ENCODE results near the gene JARID2.

JARID2 gene

DNA sequence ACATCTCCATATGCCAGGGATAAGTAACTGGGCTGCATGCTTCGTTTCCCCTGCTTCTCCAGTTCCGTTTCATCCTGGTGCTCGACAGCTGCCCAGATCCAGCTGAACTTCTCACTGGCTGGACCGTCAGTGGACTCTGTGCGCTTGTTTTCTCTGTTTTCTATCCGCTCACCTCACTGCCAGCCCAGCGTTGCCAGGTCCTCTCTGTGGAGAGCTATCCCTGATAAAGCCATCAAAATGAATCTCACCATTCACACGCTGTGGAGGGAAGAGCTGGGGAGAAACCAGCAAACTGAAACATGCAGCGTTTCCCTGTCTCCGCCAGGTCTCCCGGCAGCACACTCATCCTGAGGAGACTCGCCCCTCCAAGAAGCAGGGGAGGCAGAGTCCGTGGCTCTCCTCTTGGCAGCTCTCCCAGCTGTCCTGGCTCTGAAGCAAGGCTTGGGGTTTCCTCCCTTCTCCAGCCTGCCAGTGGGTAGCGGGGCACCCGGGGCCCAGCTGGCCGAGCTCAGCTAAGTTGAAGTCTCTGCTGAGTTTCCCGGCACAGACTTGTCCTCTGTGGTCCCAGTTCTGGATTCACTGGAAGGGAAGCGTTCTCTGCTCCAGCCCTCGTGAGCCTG, 256.1 kb downstream of the JARID2 start:
- no peak overlapping the region for H3K4me3 ChIP-seq (ENCODE audit: low read depth, low read length)
- peak; percentile 76 for DNase-seq (ENCODE audit: low read depth)
- TF ChIP-seq CTCF (conservative IDR thresholded peaks at IDR 0.05; ENCODE audit: low read depth, low read length) = no peak

GRCh38 chr6:15502446-15503345, 256.8 kb downstream of the JARID2 start:
- no peak for DNase-seq (ENCODE audit: low read depth)
- TF ChIP-seq CTCF (conservative IDR thresholded peaks at IDR 0.05; ENCODE audit: low read depth, low read length) = no peak
- H3K4me3 ChIP-seq (ENCODE audit: low read depth, low read length) = no peak overlapping the region

- no peak for TF ChIP-seq CTCF (conservative IDR thresholded peaks at IDR 0.05; ENCODE audit: low read depth, low read length)
- no peak overlapping the region for H3K4me3 ChIP-seq (ENCODE audit: low read depth, low read length)
- no peak for DNase-seq (ENCODE audit: low read depth)
Observed at GRCh38 chr6:15503346-15503680, 257.4 kb downstream of the JARID2 start.

DNA sequence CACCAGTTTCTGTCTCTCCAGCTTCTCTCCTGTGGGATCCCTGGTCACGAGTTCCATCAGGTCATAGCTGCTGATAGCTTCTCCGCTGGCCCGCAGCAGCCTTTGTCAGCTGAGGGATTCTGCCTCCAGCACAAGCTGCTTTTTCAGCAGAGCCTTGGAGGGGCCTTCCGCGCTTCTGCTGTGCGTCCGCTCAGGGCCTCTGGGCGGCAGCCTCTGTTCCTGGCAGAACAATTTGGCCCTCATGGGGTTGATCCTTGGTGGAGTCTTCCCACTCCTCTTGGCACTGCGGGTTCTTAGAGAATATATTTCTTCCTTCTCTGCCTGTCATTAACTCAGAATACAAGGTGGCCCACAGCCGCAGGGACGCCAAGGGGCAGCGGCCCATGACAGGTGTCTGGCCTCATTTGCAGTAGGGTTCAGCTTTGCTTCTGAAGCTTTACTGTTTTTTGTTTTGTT, 258.2 kb downstream of the JARID2 start:
- DNase-seq (ENCODE audit: low read depth) = peak; percentile 72
- H3K4me3 ChIP-seq (ENCODE audit: low read depth, low read length) = no peak overlapping the region
- TF ChIP-seq CTCF (conservative IDR thresholded peaks at IDR 0.05; ENCODE audit: low read depth, low read length) = peak; percentile 64

DNA sequence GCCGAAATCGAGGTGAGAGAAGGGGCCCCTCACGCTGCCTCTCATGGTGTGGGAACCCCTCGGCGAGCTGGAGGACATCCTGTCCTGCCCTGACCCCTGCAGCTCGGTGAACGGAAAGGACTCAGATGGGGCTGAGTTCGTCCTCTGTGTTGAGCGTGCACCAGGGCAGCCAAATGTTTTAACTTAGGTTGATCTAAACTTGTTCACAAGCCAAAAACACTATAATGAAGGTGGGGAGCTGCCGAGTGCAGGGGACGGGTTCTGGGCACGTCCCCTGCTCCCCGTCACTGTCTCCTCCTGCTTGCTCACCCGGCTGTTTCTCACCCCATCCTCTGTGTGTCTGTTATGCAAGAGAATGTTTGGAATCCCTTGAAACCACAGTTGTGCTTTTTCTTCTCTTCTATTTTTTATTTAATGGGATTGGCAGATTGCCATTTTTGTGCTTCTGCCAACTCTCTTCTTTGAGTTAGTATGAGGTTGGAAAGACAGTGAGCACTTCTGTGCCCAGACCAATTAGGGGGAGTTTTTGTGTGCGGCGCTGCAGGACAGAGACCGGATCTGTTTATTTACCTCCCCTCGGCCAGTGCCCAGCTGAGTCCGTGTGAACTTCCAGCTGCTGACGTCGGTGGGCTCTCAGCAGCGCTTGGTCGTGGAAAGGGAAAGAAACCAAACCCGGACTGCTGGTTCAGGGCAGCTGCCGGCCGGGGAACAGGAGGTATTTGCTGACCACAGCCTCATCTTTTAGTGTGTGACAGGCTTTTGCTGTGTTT, 258.9 kb downstream of the JARID2 start:
- peak; percentile 17 for TF ChIP-seq CTCF (conservative IDR thresholded peaks at IDR 0.05; ENCODE audit: low read depth, low read length)
- H3K4me3 ChIP-seq (ENCODE audit: low read depth, low read length) = peak overlapping the region; percentile 47
- DNase-seq (ENCODE audit: low read depth) = peak; percentile 99

- H3K4me3 ChIP-seq (ENCODE audit: low read depth, low read length) = peak overlapping the region; percentile 47
- DNase-seq (ENCODE audit: low read depth) = no peak
- TF ChIP-seq CTCF (conservative IDR thresholded peaks at IDR 0.05; ENCODE audit: low read depth, low read length) = no peak
Observed at GRCh38 chr6:15505463-15505918, 259.6 kb downstream of the JARID2 start.
